Breast epithelium (tissue), 4 donors: ENCODE measurements around the gene TMEM179. TPM values are rescaled to one million over a fixed set of nuclear protein-coding genes. Genes with fewer than 3 reads are reported as not detected.

Experiments
- DNase-seq, 2 donors: peaks; one replicate each; pipeline ENCODE4 v3.0.0-alpha.2; 2019; ENCODE audit warnings: low spot score in 2 of 2
- H3K27ac ChIP-seq, 2 donors: fragments of 200-600 bp; sonication (generic) in 1 of 2; one replicate each; pipeline ENCODE4 v1.5.1; 2016 to 2019; ENCODE audit warnings: mild to moderate bottlenecking in 1 of 2
- H3K27me3 ChIP-seq, 2 donors: fragments of 200-600 bp; sonication (generic) in 1 of 2; one replicate each; pipeline versions ENCODE4 v1.5.1 to v1.6.0; 2017 to 2019; ENCODE audit warnings: control low read depth in 1 of 2, mild to moderate bottlenecking in 1 of 2
- H3K36me3 ChIP-seq: fragments of 200-600 bp; one replicate; pipeline ENCODE4 v1.5.1; 2019
- H3K4me1 ChIP-seq, 2 donors: fragments of 200-600 bp; sonication (generic); one replicate each; pipeline ENCODE4 v1.5.1; 2016 to 2019; ENCODE audit warnings: control low read depth in 1 of 2
- H3K4me3 ChIP-seq, 3 donors: fragments of 200-600 bp; sonication (generic); 1 replicate in 2 of 3; 2 replicates in 1 of 3; pipeline ENCODE4 v1.5.1; 2016 to 2019; ENCODE audit warnings: mild to moderate bottlenecking in 3 of 3, moderate library complexity in 2 of 3
- H3K9me3 ChIP-seq, 2 donors: fragments of 200-600 bp; sonication (generic) in 1 of 2; one replicate each; pipeline ENCODE4 v1.5.1; 2016 to 2019; ENCODE audit warnings: control low read depth in 1 of 2
- CTCF ChIP-seq, 3 donors: fragments of 450-650 bp; IDR thresholded peaks; one replicate each; pipeline ENCODE4 v1.5.1; 2016 to 2017; ENCODE audit warnings: antibody characterized with exemption in 3 of 3, mild to moderate bottlenecking in 3 of 3, moderate library complexity in 3 of 3
- POLR2A ChIP-seq: fragments of 450-650 bp; IDR thresholded peaks from one replicate; pipeline ENCODE4 v1.6.1; 2016; ENCODE audit warnings: antibody characterized with exemption, mild to moderate bottlenecking, moderate library complexity
- POLR2AphosphoS5 ChIP-seq, 3 donors: sonication (generic); formaldehyde crosslinking; IDR thresholded peaks; one replicate each; pipeline ENCODE4 v1.6.1; 2017; ENCODE audit warnings: antibody characterized with exemption in 3 of 3
- intact Hi-C: fragments of 100-400 bp; cut with DNase I; formaldehyde crosslinking; loops from one replicate; pipeline ENCODE4 v1.15.1; 2023; ENCODE audit warnings: low total_unique reads
- total RNA-seq, 3 donors: library from RNA; depleted of rRNA; stranded (reverse); fragments of >200 nt; gene quantifications; one replicate each; pipeline ENCODE4 v1.1.0, GENCODE V29; 2016

TMEM179 gene
- total RNA-seq, 3 donors from 2014 or later: not detected

GRCh38 chr14:104602933-104603325, 1.6 kb downstream of the TMEM179 start:
- Histone ChIP-seq H3K9me3 (no peaks in the 10 kb centered on the region), H3K4me1 (no peaks in the 10 kb centered on the region), H3K27me3 (peaks cover 0 to 67% of the 10 kb centered on the region in 2 donors), H3K27ac (no peak overlapping the region), H3K4me3 (no peak overlapping the region), H3K36me3 (no peaks in the 10 kb centered on the region)
- no peak for TF ChIP-seq CTCF (IDR thresholded peaks at IDR 0.05)
- DNase-seq: peak in 1 of 2 donors; percentile 45
- intact Hi-C loops: no loop called here

GRCh38 chr14:104602315-104602932, 2.1 kb downstream of the TMEM179 start:
- no peak overlapping the region for H3K27ac ChIP-seq
- no peaks in the 10 kb centered on the region for H3K9me3 ChIP-seq
- no peaks in the 10 kb centered on the region for H3K4me1 ChIP-seq
- intact Hi-C loops: no loop called here
- no peaks in the 10 kb centered on the region for H3K36me3 ChIP-seq
- peak in 1 of 2 donors; percentile 37 for DNase-seq
- peaks cover 0 to 73% of the 10 kb centered on the region in 2 donors for H3K27me3 ChIP-seq
- TF ChIP-seq CTCF (IDR thresholded peaks at IDR 0.05): no peak
- no peak for TF ChIP-seq POLR2AphosphoS5 (IDR thresholded peaks at IDR 0.05)
- TF ChIP-seq POLR2A: no peak
- H3K4me3 ChIP-seq: no peak overlapping the region

- DNase-seq: no peak
- no peaks in the 10 kb centered on the region for H3K36me3 ChIP-seq
- H3K27me3 ChIP-seq: peaks cover 0 to 76% of the 10 kb centered on the region in 2 donors
- intact Hi-C loops: no loop called here
- TF ChIP-seq POLR2A: no peak
- no peak for TF ChIP-seq POLR2AphosphoS5 (IDR thresholded peaks at IDR 0.05)
- no peak for TF ChIP-seq CTCF (IDR thresholded peaks at IDR 0.05)
- H3K27ac ChIP-seq: no peak overlapping the region
- no peak overlapping the region for H3K4me3 ChIP-seq
- no peaks in the 10 kb centered on the region for H3K9me3 ChIP-seq
- H3K4me1 ChIP-seq: no peaks in the 10 kb centered on the region
These were observed 2.8 kb downstream of the TMEM179 start for GRCh38 chr14:104601786-104602185.

GRCh38 chr14:104600805-104601204, 3.8 kb downstream of the TMEM179 start:
- H3K36me3 ChIP-seq: no peaks in the 10 kb centered on the region
- peaks cover 0 to 81% of the 10 kb centered on the region in 2 donors for H3K27me3 ChIP-seq
- H3K9me3 ChIP-seq: no peaks in the 10 kb centered on the region
- no peak for TF ChIP-seq POLR2A
- no peak for TF ChIP-seq CTCF (IDR thresholded peaks at IDR 0.05)
- no peak for TF ChIP-seq POLR2AphosphoS5 (IDR thresholded peaks at IDR 0.05)
- H3K27ac ChIP-seq: no peak overlapping the region
- no peak for DNase-seq
- no peaks in the 10 kb centered on the region for H3K4me1 ChIP-seq
- intact Hi-C loops: no loop called here
- H3K4me3 ChIP-seq: no peak overlapping the region

- H3K4me1 ChIP-seq: no peaks in the 10 kb centered on the region
- no peaks in the 10 kb centered on the region for H3K9me3 ChIP-seq
- H3K27ac ChIP-seq: no peak overlapping the region
- no peaks in the 10 kb centered on the region for H3K36me3 ChIP-seq
- intact Hi-C loops: no loop called here
- H3K27me3 ChIP-seq: peaks cover 0 to 83% of the 10 kb centered on the region in 2 donors
- H3K4me3 ChIP-seq: no peak overlapping the region
- TF ChIP-seq POLR2AphosphoS5 (IDR thresholded peaks at IDR 0.05) (no peak), POLR2A (no peak), CTCF (IDR thresholded peaks at IDR 0.05) (no peak)
- DNase-seq: no peak
These were observed 4.4 kb downstream of the TMEM179 start for GRCh38 chr14:104600141-104600643.
